HEK293 (cell line): ENCODE measurements around the gene PEX14.

Experiments used
- PATZ1 ChIP-seq: fragments of 450-650 bp; formaldehyde crosslinking; IDR thresholded peaks from 2 replicates; pipeline ENCODE4 v1.5.1; 2016; ENCODE audit warnings: missing biosample characterization, missing genetic modification characterization
- REST ChIP-seq: fragments of 450-650 bp; formaldehyde crosslinking; IDR thresholded peaks from 2 replicates; pipeline ENCODE4 v1.5.1; 2016; ENCODE audit warnings: missing biosample characterization, missing genetic modification characterization
- WT1 ChIP-seq: fragments of 450-650 bp; formaldehyde crosslinking; IDR thresholded peaks from 2 replicates; pipeline ENCODE4 v1.5.1; 2016; ENCODE audit warnings: missing biosample characterization, missing genetic modification characterization
- ZNF747 ChIP-seq: fragments of 450-650 bp; formaldehyde crosslinking; IDR thresholded peaks from 2 replicates; pipeline ENCODE4 v1.5.1; 2016; ENCODE audit warnings: missing biosample characterization, missing genetic modification characterization
- TF ChIP-seq, protein P1 (sequence below): fragments of 450-650 bp; formaldehyde crosslinking; IDR thresholded peaks from 2 replicates; pipeline ENCODE4 v1.5.1; 2016; ENCODE audit warnings: missing biosample characterization, missing genetic modification characterization
- TF ChIP-seq, protein P2 (sequence below): fragments of 450-650 bp; formaldehyde crosslinking; IDR thresholded peaks from 2 replicates; pipeline ENCODE4 v1.5.1; 2016; ENCODE audit warnings: missing biosample characterization, missing genetic modification characterization
- TF ChIP-seq, protein P3 (sequence below): fragments of 450-650 bp; formaldehyde crosslinking; IDR thresholded peaks from 2 replicates; pipeline ENCODE4 v1.5.1; 2016; ENCODE audit warnings: missing biosample characterization, missing genetic modification characterization, low read depth

- TF ChIP-seq, protein P1, sequence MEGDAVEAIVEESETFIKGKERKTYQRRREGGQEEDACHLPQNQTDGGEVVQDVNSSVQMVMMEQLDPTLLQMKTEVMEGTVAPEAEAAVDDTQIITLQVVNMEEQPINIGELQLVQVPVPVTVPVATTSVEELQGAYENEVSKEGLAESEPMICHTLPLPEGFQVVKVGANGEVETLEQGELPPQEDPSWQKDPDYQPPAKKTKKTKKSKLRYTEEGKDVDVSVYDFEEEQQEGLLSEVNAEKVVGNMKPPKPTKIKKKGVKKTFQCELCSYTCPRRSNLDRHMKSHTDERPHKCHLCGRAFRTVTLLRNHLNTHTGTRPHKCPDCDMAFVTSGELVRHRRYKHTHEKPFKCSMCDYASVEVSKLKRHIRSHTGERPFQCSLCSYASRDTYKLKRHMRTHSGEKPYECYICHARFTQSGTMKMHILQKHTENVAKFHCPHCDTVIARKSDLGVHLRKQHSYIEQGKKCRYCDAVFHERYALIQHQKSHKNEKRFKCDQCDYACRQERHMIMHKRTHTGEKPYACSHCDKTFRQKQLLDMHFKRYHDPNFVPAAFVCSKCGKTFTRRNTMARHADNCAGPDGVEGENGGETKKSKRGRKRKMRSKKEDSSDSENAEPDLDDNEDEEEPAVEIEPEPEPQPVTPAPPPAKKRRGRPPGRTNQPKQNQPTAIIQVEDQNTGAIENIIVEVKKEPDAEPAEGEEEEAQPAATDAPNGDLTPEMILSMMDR (tag by site-specific recombination): no peak
- TF ChIP-seq, protein P2, sequence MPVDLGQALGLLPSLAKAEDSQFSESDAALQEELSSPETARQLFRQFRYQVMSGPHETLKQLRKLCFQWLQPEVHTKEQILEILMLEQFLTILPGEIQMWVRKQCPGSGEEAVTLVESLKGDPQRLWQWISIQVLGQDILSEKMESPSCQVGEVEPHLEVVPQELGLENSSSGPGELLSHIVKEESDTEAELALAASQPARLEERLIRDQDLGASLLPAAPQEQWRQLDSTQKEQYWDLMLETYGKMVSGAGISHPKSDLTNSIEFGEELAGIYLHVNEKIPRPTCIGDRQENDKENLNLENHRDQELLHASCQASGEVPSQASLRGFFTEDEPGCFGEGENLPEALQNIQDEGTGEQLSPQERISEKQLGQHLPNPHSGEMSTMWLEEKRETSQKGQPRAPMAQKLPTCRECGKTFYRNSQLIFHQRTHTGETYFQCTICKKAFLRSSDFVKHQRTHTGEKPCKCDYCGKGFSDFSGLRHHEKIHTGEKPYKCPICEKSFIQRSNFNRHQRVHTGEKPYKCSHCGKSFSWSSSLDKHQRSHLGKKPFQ (tag by site-specific recombination): no peak
- no peak for TF ChIP-seq WT1 (tag by site-specific recombination)
- no peak for TF ChIP-seq PATZ1
- no peak for TF ChIP-seq ZNF747 (tag by site-specific recombination)
- no peak for TF ChIP-seq REST (tag by site-specific recombination)
- TF ChIP-seq, protein P3, sequence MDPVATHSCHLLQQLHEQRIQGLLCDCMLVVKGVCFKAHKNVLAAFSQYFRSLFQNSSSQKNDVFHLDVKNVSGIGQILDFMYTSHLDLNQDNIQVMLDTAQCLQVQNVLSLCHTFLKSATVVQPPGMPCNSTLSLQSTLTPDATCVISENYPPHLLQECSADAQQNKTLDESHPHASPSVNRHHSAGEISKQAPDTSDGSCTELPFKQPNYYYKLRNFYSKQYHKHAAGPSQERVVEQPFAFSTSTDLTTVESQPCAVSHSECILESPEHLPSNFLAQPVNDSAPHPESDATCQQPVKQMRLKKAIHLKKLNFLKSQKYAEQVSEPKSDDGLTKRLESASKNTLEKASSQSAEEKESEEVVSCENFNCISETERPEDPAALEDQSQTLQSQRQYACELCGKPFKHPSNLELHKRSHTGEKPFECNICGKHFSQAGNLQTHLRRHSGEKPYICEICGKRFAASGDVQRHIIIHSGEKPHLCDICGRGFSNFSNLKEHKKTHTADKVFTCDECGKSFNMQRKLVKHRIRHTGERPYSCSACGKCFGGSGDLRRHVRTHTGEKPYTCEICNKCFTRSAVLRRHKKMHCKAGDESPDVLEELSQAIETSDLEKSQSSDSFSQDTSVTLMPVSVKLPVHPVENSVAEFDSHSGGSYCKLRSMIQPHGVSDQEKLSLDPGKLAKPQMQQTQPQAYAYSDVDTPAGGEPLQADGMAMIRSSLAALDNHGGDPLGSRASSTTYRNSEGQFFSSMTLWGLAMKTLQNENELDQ (tag by site-specific recombination): no peak
Measured at GRCh38 chr1:10497109-10497508, 22.4 kb downstream of the PEX14 start.
